Measurements from ENCODE around the gene MSI2. TPM values are rescaled to one million over a fixed set of nuclear protein-coding genes. Genes with fewer than 3 reads are reported as not detected.
"Not testable (repeated sequence)": the region's sequence is repeated elsewhere in the genome, so short reads cannot be mapped to it uniquely, and the experiment has no call there.

Gene MSI2
- total RNA-seq, 1 donor from 2014 or later = 44.6 TPM

GRCh38 chr17:57293077-57293476, 36.8 kb downstream of the MSI2 start:
- no peak for DNase-seq

GRCh38 chr17:57294101-57294500, 37.8 kb downstream of the MSI2 start:
- no peak for DNase-seq

GRCh38 chr17:57294629-57295501, 38.5 kb downstream of the MSI2 start:
- no peak for DNase-seq

- no peak for DNase-seq
Measured at GRCh38 chr17:57295526-57296023, 39.3 kb downstream of the MSI2 start.

- no peak for DNase-seq
Measured at GRCh38 chr17:57296231-57296630, 39.9 kb downstream of the MSI2 start.

- no peak for DNase-seq
Measured at GRCh38 chr17:57299176-57299575, 42.9 kb downstream of the MSI2 start.

- not testable (repeated sequence) for DNase-seq
Measured at GRCh38 chr17:57300592-57300991, 44.3 kb downstream of the MSI2 start.

- DNase-seq = no peak
Measured at GRCh38 chr17:57302690-57303465, 46.6 kb downstream of the MSI2 start.

GRCh38 chr17:57305144-57305728, 48.9 kb downstream of the MSI2 start:
- DNase-seq = no peak

- DNase-seq = no peak
Measured at GRCh38 chr17:57305908-57306504, 49.7 kb downstream of the MSI2 start.

GRCh38 chr17:57308543-57309186, 52.3 kb downstream of the MSI2 start:
- DNase-seq = no peak

GRCh38 chr17:57309479-57309878, 53.2 kb downstream of the MSI2 start:
- DNase-seq = no peak

GRCh38 chr17:57311281-57312216, 55.2 kb downstream of the MSI2 start:
- no peak for DNase-seq

GRCh38 chr17:57312242-57312641, 55.9 kb downstream of the MSI2 start:
- no peak for DNase-seq

GRCh38 chr17:57313097-57313835, 56.9 kb downstream of the MSI2 start:
- DNase-seq = no peak

GRCh38 chr17:57315061-57316015, 59.0 kb downstream of the MSI2 start:
- no peak for DNase-seq

GRCh38 chr17:57316361-57316760, 60.0 kb downstream of the MSI2 start:
- no peak for DNase-seq

GRCh38 chr17:57317079-57317478, 60.8 kb downstream of the MSI2 start:
- DNase-seq = no peak

- no peak for DNase-seq
Measured at GRCh38 chr17:57318913-57319312, 62.6 kb downstream of the MSI2 start.
